ENCODE results near the gene BBS7. TPM values are rescaled to one million over a fixed set of nuclear protein-coding genes. Genes with fewer than 3 reads are reported as not detected.

Gene BBS7
- total RNA-seq, 1 experiment from 2014 or later, result 24.6 TPM

DNA sequence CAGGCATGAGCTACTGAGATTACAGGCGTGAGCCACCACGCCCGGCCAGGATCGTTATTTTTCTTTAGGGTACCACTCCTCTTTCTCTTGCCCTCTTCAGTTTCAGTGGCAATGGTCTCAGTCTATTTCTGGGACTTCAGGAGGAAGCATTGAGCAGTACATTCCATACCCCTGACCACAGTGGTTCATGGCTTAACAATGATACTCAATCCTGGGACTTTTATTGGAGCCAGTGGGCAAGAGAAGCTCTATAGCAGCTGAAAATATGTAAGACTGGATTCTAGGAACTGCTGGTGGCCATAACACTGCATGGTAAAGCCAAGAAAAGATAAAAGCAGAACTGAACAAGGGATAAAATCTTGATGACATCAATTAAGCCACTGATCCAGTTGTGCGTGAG lies 40.8 kb downstream of the BBS7 start:
- DNase-seq (ENCODE audit: low read depth), result peak; percentile 32

DNA sequence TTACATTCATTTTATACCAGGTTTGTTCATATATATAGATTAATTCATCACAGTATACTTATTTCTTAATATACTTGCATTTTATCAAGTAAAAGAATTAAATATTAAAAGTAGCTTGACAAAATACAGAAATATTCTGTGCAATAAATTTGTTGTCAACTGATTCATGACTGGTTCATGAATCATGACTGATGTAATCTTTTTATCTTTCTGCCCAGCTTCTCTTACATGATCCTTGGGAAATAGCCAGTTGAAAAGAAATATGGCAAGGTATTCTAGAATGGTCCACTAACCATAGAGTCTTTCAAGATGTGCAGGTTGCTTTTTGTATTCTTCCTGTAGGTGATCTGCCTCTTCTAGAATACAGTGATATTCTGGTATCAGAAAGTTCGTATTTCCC lies 42.4 kb downstream of the BBS7 start:
- peak; percentile 59 for DNase-seq (ENCODE audit: low read depth)

DNA sequence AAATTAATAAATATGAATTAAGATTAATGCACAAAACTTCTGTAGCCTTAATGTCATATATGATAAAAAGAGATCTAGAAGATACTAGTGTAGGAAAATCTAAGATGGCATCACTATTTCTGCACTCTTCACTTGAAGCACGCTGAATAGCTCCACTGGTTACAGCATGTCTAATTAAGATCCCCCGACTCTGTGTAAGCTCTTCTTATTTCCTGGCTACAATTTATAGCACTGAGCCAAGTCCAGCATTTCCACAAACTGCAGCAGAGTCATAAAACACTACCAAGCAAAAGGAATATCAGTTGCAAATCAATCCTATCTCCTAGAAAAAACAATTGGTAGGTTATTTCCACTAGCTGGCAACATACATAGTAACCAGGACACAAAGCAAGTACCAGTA lies 45.3 kb downstream of the BBS7 start:
- no peak for DNase-seq (ENCODE audit: low read depth)

DNA sequence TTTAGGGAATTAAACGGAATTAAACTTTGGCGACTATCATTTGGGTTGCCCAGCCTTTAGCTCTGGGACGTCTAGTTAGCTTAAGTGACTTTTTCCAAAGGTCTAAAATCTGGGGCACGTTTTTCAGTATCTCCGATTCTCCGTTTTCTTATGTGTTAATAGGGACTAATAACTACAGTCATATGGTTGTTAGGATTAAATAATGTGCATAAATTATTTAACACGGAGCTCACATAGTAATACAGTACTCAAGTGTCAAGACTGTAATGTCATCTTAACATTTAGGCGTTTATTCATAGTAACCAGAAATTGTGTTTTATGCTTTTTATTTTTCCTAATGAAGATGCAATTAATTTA lies 46.1 kb downstream of the BBS7 start:
- DNase-seq (ENCODE audit: low read depth), result no peak

DNA sequence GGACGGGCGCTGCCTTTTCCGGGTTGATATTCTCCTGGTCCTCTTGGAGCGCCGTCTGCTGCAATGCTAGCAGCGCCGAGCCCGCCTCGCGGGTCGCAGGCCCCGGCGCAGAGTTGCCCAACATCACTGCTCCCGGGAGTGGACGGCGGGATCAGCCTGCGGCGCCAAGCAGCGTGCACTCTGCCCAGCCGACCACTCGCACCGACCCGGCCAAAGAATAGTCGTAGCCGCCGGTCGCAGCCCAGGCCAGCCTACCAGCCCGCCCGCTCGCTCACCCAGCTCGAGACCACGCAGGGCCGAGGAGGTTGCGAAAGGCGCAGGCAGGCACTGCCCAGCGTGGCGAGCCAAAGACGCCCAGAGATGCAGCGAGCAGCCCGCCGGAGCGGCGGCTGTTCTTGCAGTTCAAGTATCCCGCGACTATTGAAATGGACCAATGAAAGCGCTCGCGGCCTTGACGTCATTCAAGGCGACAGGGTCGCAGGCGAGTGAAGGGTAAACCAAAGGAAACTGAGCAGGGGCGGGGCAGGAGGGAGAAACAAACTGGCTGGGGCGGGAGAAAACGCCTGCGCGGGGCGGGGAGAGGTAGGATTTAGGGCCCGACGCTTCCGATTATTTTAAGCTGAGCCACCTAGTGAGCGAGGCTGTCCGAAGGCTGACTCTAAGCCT lies 46.6 kb downstream of the BBS7 start, which contains the start of gene CCNA2:
CCNA2 (minus strand) TSS at position 379 of the 666 bp plus-strand sequence; CDS start at position 124, 255 bp downstream.
- peak; percentile 98 for DNase-seq (ENCODE audit: low read depth)

DNA sequence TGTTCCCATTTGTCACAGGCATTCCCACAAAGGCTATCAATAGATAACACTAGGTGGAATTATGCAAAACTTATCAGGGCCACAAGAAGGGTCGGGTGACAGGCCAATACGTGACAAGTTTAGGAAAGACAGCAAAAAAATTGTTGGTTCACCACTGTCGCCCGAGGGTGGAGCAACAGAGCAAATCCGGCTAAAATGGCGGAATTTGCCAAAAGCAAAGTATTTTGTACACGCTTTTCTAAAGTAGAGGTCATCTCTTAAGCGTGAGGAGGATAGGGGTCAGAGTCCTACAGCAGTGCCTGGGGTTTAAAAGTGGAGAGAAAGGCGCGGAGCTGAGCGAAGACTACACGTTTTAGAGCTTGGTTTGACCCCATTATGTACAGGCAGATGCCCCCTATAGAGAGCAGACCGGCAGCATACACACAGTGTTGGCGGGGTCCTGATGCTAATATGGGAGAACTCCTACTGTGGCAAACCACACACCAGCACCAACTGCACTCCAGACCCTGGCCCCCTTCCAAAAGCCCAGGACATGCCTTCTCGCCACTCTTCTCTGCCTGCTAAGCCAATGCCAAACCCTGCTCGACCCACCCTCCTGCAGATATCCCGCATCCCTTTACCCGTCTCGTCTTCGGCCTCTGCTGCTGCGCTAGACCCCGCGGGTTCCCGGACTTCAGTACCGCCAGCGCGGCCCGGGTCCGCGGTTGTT lies 47.3 kb downstream of the BBS7 start:
- DNase-seq (ENCODE audit: low read depth), result peak; percentile 61

DNA sequence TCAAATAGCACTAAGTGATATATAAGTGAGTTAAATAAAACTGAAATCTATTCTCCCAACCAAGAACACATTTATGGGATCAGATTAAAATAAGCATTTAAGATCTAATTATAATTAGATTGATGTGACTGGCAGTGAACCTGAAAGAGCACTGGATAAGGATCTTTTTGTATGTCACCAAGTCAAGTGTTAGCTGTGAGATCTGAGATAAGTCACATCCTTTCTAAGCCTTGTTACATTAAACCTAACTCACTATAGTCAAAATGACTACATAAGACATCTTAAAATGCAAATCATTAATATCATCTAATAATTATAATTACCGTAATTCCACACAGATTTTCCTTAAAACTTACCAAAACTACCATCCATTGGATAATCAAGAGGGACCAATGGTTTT lies 48.2 kb downstream of the BBS7 start:
- DNase-seq (ENCODE audit: low read depth), result no peak

DNA sequence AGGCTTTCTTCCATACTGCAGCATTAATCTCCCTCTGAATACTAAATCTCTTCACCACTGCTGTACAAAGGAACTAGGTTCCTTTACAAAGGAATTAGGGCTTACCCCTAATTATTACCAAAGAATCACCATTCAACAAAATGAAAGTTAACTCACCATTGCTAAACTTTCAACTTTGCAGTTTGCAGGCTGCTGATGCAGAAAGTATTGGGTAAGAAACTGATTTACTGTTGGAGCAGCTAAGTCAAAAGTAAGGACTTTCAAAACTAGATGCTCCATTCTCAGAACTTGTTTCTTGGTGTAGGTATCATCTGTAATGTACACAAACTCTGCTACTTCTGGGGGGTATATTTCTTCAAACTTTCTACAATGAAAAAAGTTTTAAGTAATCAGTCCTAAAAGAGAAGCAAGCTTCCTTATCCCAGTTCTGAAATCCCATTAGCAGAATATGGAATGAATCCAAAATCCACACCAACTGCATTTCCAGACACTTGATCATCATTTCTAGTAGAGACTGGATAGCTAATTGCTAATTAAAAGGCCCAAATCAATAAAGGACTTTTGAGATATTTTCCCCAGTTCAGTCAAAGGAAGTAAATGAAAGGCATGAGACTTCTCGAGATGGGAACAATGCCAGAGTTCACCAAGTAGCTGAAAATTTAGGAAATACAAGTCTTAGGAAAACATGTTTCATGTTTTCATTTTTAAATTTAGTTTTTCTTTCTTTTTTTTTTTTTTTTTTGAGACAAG lies 50.9 kb downstream of the BBS7 start:
- DNase-seq (ENCODE audit: low read depth), result no peak

DNA sequence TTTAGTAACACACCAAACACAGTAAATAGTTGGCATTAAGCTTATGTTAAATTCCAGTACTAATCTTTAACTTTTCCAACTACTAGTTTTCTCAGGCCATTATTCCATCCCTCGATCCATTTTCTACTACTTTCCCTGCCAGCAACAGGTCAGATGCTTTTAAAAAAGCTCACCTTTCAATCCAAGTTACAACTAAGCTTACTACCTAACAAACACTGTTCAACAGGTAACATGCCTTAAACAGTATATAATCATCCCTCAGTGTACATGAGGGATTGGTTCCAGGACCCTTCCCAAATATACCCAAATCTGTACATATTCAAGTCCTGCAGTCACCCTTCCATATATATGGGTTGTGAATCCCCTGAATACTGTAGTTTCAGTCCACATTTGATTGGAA lies 52.1 kb downstream of the BBS7 start:
- DNase-seq (ENCODE audit: low read depth), result no peak

DNA sequence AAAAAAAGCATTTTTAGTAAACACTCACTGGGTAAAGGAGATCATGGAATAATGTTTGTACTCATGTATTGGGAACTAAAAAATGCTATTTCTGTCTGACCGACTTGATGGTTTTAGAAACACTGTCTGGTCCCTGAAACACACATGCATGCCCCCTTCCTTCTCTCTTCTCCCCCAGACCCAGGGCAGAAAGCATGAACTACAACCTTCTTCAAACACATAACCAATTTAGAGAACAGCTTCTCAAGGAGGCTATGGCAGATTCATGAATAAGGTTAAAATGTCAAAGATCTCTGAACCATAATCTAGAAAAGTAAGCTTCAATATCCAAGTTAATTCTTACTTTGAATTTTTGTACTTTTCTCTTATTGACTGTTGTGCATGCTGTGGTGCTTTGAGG lies 52.6 kb downstream of the BBS7 start:
- DNase-seq (ENCODE audit: low read depth), result no peak

DNA sequence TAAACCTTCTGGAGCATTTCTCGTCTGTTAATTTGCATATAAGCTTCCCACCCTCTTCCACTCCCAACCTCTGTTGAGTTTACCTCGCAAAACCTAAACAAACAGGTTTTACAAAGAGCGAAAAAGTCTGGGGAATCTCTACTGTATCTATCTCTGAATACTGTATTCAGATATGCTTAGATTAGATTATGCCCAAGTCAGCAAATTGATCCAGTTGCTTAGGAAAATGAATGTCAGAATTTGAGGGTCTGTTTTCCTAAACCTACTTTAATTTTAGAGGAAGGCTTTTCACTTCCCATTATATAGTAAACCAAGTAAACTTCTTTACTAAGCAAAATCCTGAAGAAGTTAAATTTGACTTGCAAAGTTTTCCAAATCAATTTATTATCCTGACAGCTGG lies 53.3 kb downstream of the BBS7 start:
- no peak for DNase-seq (ENCODE audit: low read depth)

DNA sequence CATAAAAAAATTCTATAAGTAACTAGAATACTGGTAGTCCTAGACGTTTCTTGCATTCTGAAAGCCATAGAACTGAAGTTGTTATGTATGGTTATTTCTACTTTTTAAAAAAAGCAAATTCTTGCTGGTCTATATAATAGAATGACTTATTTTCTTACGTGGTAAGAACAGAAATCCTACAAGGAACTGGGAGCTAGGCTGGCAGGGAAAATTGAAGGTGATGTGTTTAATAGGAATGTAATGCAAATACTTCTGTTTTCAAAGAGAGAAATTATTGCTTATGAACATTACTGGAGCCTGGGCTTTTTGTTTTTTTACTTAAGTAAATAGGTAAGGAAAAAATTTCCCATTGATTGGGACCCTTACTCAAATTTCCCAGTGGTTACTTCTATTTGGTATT lies 55.5 kb downstream of the BBS7 start:
- no peak for DNase-seq (ENCODE audit: low read depth)

DNA sequence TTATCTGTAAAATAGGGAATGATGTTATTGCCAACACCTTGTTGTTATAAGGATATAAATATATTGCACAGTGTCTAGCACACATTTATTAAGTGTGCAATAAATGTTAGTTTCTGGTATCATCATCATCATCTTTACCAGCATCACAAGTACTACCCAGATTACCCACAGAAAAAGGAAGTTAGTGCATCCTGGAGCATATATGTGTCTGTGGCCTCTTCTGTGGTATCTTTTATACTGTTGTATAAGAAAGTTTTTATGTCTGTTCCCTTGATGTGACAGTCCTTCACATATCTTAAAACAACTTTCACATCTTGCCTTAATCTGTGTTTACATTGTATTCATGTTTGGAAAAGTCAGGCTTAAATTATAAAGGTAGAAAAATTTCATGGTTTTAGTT lies 59.2 kb downstream of the BBS7 start:
- no peak for DNase-seq (ENCODE audit: low read depth)

DNA sequence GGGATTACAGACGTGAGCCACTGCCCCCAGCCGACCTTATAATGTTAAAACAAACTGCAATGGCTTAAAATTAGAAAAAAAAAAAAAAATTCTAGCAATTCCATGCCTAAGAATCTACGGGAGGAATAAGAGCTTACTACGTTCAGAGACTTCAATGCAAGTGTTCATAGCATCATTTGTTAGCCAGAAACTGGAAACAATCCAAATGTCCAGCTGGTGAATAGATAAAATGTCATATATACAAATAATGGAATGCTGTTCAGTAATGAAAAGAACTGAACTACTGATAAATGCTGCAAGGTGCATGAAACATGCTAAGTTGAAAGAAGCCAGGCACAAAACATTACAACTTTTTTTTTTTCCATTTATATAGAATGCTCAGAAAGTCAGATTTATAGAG lies 63.9 kb downstream of the BBS7 start:
- no peak for DNase-seq (ENCODE audit: low read depth)

DNA sequence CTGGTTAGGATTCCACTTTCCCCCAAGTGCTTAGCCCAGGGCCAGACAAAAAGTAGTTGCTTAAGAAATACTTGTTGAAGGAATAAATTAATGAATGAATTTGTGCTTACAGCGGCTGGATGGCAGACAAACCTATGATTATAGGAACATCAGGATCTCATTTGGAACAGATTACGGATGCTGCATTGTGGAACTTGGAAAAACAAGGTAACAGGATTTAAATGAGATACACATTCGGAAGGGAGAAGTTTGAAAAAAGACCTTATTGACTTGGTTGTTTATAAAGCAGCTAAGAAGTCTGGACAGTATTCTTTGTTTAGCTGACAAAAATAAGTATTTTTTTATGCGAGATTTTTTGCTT lies 68.6 kb downstream of the BBS7 start:
- no peak for DNase-seq (ENCODE audit: low read depth)

DNA sequence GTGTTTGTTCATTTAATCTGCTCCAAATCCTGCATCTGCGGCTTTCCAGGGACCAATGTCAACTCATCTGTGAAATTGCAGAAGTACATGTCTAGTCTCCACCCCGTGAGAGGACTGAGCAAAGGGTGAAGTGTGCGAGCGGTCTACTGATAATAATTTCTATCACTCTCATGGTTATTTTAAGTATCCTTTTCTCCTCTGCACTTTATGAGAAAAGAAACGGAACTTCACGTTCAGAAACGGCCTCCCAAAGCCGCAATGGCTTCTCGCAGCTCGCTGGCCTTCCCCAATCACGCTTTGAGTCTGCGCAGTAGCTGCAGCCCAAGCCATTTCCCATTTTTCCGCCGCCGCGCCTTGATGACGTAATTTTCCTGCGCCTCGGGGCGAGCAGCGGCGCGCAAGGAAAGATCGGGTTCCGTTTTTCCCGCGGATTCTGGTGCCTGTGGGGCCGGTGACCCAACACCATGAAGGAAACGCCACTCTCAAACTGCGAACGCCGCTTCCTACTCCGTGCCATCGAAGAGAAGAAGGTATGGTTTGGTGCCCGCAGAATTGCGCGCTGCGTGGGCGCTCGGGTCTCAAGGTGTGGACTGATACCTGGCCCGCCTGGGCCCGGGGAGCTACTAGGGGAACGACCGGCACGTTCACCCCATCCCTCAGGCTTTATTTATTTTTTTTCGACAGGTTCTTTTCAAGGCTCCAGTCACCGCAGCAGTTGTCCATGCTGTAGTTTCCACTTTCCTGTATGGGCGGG lies 69.1 kb downstream of the BBS7 start, which contains the start of gene EXOSC9:
EXOSC9 (plus strand) TSS at position 363 of the 754 bp plus-strand sequence; CDS start at position 465, 102 bp downstream.
- DNase-seq (ENCODE audit: low read depth), result peak; percentile 95

DNA sequence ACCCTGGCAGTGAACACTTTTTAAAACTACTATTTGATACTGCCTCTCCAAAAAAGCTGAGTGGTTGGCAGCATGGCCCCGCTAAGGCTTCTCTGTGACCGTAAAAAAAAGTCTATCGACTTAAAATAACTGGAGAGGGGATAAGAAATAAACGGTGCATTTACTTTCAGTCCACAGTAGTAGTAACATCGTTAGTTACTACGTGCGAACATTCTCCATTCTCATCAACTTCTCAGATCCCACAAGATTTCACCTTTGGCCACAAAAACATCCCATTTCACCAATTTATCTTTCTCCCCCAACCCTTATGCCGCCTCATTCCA lies 69.7 kb downstream of the BBS7 start:
- no peak for DNase-seq (ENCODE audit: low read depth)

DNA sequence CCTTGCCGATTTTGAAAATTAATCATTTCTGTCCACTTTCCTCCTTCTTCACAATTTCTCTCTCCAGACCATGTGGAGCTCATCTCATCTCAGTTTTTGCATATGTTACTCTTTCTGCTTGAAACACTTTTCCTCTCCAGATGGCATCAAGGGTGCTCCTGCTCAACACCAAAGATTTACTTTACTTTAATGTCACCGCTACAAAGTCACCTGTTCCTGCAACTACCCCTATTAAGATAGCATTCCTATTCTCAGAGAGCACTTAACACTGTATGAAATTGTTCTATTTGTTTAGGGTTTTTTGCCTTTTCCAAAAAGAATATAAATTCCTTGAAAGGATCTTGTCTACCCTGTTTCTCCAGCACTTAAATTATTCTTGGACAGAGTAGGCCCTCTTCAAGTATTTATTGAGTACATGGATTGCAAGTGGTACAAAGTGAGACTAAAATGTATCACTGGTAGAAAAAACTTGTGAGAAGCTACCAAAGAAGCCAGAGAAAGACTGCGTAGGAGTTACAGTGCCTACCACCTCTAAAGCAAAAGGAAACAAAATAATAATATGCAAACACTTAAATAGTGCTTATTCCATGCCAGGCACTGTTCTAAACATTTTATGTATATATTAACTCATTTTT lies 70.3 kb downstream of the BBS7 start:
- DNase-seq (ENCODE audit: low read depth), result no peak

DNA sequence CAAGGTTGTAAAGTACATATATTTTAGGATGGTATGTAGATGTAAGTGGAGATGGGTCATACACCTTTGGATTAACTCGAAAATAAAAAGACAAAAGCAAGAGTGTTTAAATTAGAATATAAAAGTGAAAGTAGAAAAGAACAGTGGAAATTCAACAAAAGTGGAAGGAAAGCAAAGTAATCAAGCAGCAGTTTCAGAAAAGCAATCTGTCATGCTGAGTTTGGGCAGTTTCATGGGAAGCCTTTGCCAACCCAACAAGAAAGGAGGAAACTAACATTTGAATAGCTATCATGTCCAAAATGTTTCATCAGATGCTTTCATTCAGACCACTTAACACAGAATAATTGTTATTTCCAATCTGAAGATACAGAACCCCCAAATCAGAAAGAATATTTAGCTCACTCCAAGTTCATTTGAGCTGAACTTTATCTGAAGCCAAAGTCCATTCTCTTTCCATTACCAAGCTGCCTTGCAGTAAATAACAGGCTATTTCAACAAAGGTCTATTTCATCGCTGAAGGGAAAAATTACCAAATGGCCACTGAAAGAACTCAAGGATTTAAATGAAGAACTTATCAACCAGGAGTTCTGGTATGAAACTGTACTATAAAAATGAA lies 71.0 kb downstream of the BBS7 start:
- DNase-seq (ENCODE audit: low read depth), result no peak

DNA sequence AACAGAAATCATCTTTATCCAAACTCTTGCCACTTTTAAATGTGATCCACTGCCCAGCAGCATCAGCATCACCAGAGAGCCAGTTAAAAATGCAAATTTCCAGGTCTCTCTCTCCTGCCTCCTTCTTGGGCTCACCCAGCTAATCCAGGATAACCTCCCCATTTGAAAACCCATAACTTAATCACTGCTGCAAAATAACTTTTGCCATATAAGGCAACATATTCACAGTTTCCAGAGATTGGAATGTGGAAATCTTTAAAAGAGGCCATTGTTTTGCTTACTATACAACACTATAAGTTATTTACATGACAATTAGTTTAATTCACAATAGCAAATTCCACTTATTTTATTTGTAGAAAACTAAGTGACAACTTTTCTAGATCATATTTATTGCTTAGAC lies 74.0 kb downstream of the BBS7 start:
- DNase-seq (ENCODE audit: low read depth), result no peak

DNA sequence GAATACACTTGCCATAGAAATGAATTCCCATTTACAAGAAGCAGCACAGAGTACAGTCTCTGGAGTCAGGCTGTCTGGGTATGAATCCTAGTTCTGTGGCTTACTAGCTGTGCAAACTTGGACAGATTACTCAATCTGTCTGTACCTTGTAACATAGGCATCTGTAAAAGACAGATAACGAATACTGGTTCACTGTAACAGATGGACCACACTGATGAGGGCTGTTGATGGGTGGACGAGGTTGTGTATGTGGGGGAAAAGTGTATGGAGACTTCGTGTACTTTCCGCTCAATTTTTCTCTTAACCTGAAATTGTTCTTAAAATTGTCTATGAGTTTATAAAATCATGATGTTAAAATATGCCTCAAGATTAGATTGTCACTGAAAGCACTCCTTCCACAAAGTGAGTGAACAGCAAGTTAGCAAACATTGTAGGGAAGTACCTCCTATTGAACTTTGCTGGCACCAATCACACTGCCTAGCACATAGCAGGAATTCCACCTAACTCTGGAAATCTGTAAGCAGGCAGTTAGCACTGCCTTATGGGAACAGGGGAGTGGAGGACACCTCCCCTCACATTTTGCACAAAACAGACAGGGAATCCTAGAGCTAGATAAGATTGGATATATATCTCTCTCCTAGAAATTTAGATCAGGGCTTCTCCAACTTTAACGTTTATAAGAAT lies 75.6 kb downstream of the BBS7 start:
- no peak for DNase-seq (ENCODE audit: low read depth)

All from LHCN-M2 (cell line).